Activated T-cell treated with anti-CD3 and anti-CD28 coated beads, Interleukin-2, amount 50 U/mL, for 24 hours (primary cell): ENCODE measurements around the gene UBE2O.

Source experiments
- DNase-seq: peaks from one replicate; pipeline ENCODE4 v3.0.0-alpha.2; 2020
- H3K27ac Mint-ChIP-seq: 2 replicates; pipeline ENCODE4 v1.8.0; 2020; ENCODE audit warnings: mild to moderate bottlenecking, mixed read lengths
- H3K27me3 Mint-ChIP-seq: 2 replicates; pipeline ENCODE4 v1.8.0; 2020; ENCODE audit warnings: mixed read lengths
- H3K36me3 Mint-ChIP-seq: 2 replicates; pipeline ENCODE4 v1.8.0; 2020; ENCODE audit warnings: low read depth, mixed read lengths
- H3K4me1 Mint-ChIP-seq: 2 replicates; pipeline ENCODE4 v1.8.0; 2020; ENCODE audit warnings: low read depth, mixed read lengths
- H3K4me3 Mint-ChIP-seq: 2 replicates; pipeline ENCODE4 v1.8.0; 2020; ENCODE audit warnings: mild to moderate bottlenecking, moderate library complexity, mixed read lengths
- H3K9me3 Mint-ChIP-seq: 2 replicates; pipeline ENCODE4 v1.8.0; 2020; ENCODE audit warnings: mixed read lengths

UBE2O gene

GRCh38 chr17:76492123-76492988 lies 39.4 kb upstream of the UBE2O start:
- DNase-seq = peak; percentile 47
- H3K36me3 Mint-ChIP-seq = peaks cover 11% of the 10 kb centered on the region
- no peaks in the 10 kb centered on the region for H3K9me3 Mint-ChIP-seq
- H3K27ac Mint-ChIP-seq = peak overlapping the region; percentile 90
- peaks cover 50% of the 10 kb centered on the region for H3K4me1 Mint-ChIP-seq
- no peaks in the 10 kb centered on the region for H3K27me3 Mint-ChIP-seq
- peak overlapping the region; percentile 65 for H3K4me3 Mint-ChIP-seq

- peak overlapping the region; percentile 90 for H3K27ac Mint-ChIP-seq
- no peaks in the 10 kb centered on the region for H3K9me3 Mint-ChIP-seq
Measured at GRCh38 chr17:76491271-76492122, 38.5 kb upstream of the UBE2O start.

GRCh38 chr17:76490112-76490710 lies 37.3 kb upstream of the UBE2O start:
- peak overlapping the region; percentile 71 for H3K27ac Mint-ChIP-seq
- H3K36me3 Mint-ChIP-seq = peaks cover 13% of the 10 kb centered on the region
- peaks cover 41% of the 10 kb centered on the region for H3K4me1 Mint-ChIP-seq
- no peak overlapping the region for H3K4me3 Mint-ChIP-seq
- no peak for DNase-seq
- H3K9me3 Mint-ChIP-seq = no peaks in the 10 kb centered on the region
- no peaks in the 10 kb centered on the region for H3K27me3 Mint-ChIP-seq

More at GRCh38 chr17:76491271-76492122, 38.5 kb upstream of the UBE2O start:
- peaks cover 44% of the 10 kb centered on the region for H3K4me1 Mint-ChIP-seq
- no peak for DNase-seq
- H3K27me3 Mint-ChIP-seq = no peaks in the 10 kb centered on the region
- H3K4me3 Mint-ChIP-seq = no peak overlapping the region
- peaks cover 12% of the 10 kb centered on the region for H3K36me3 Mint-ChIP-seq

GRCh38 chr17:76487451-76488192 lies 34.7 kb upstream of the UBE2O start:
- no peak for DNase-seq
- Mint-ChIP-seq H3K27ac (no peak overlapping the region), H3K4me1 (peaks cover 20% of the 10 kb centered on the region), H3K36me3 (peaks cover 18% of the 10 kb centered on the region), H3K27me3 (no peaks in the 10 kb centered on the region), H3K4me3 (no peak overlapping the region), H3K9me3 (no peaks in the 10 kb centered on the region)

GRCh38 chr17:76485569-76485968 lies 32.6 kb upstream of the UBE2O start:
- no peaks in the 10 kb centered on the region for H3K27me3 Mint-ChIP-seq
- H3K4me3 Mint-ChIP-seq = no peak overlapping the region
- H3K36me3 Mint-ChIP-seq = peaks cover 29% of the 10 kb centered on the region
- H3K9me3 Mint-ChIP-seq = no peaks in the 10 kb centered on the region
- peaks cover 8% of the 10 kb centered on the region for H3K4me1 Mint-ChIP-seq
- DNase-seq = no peak
- no peak overlapping the region for H3K27ac Mint-ChIP-seq

GRCh38 chr17:76484228-76484725 lies 31.3 kb upstream of the UBE2O start:
- Mint-ChIP-seq H3K27ac (peak overlapping the region; percentile 19), H3K36me3 (peaks cover 35% of the 10 kb centered on the region), H3K4me3 (no peak overlapping the region)

GRCh38 chr17:76481071-76481655 lies 28.2 kb upstream of the UBE2O start:
- DNase-seq = no peak
- peaks cover 53% of the 10 kb centered on the region for H3K36me3 Mint-ChIP-seq
- peaks cover 4% of the 10 kb centered on the region for H3K4me1 Mint-ChIP-seq
- no peak overlapping the region for H3K27ac Mint-ChIP-seq
- H3K9me3 Mint-ChIP-seq = no peaks in the 10 kb centered on the region
- H3K4me3 Mint-ChIP-seq = no peak overlapping the region
- no peaks in the 10 kb centered on the region for H3K27me3 Mint-ChIP-seq

More at GRCh38 chr17:76484228-76484725, 31.3 kb upstream of the UBE2O start:
- no peak for DNase-seq
- Mint-ChIP-seq H3K4me1 (peaks cover 4% of the 10 kb centered on the region), H3K27me3 (no peaks in the 10 kb centered on the region), H3K9me3 (no peaks in the 10 kb centered on the region)

- Mint-ChIP-seq H3K27ac (no peak overlapping the region), H3K4me3 (no peak overlapping the region), H3K4me1 (peaks cover 3% of the 10 kb centered on the region), H3K36me3 (peaks cover 51% of the 10 kb centered on the region), H3K27me3 (no peaks in the 10 kb centered on the region), H3K9me3 (no peaks in the 10 kb centered on the region)
- no peak for DNase-seq
Measured at GRCh38 chr17:76480632-76481031, 27.7 kb upstream of the UBE2O start.

- Mint-ChIP-seq H3K36me3 (peaks cover 57% of the 10 kb centered on the region), H3K4me1 (peaks cover 1% of the 10 kb centered on the region), H3K27ac (no peak overlapping the region), H3K4me3 (no peak overlapping the region), H3K27me3 (no peaks in the 10 kb centered on the region), H3K9me3 (no peaks in the 10 kb centered on the region)
- DNase-seq = no peak
Measured at GRCh38 chr17:76479515-76480060, 26.6 kb upstream of the UBE2O start.

- DNase-seq = no peak
- no peaks in the 10 kb centered on the region for H3K9me3 Mint-ChIP-seq
- no peak overlapping the region for H3K4me3 Mint-ChIP-seq
- H3K27ac Mint-ChIP-seq = no peak overlapping the region
- H3K36me3 Mint-ChIP-seq = peaks cover 62% of the 10 kb centered on the region
- no peaks in the 10 kb centered on the region for H3K27me3 Mint-ChIP-seq
- peaks cover 1% of the 10 kb centered on the region for H3K4me1 Mint-ChIP-seq
Measured at GRCh38 chr17:76478730-76479514, 26.0 kb upstream of the UBE2O start.

- H3K4me1 Mint-ChIP-seq = peaks cover 1% of the 10 kb centered on the region
- no peak for DNase-seq
Measured at GRCh38 chr17:76478097-76478496, 25.1 kb upstream of the UBE2O start.

GRCh38 chr17:76477576-76477975 lies 24.6 kb upstream of the UBE2O start:
- DNase-seq = no peak
- H3K27me3 Mint-ChIP-seq = no peaks in the 10 kb centered on the region
- H3K27ac Mint-ChIP-seq = no peak overlapping the region
- H3K9me3 Mint-ChIP-seq = no peaks in the 10 kb centered on the region
- H3K4me1 Mint-ChIP-seq = peaks cover 1% of the 10 kb centered on the region
- H3K36me3 Mint-ChIP-seq = peaks cover 70% of the 10 kb centered on the region
- no peak overlapping the region for H3K4me3 Mint-ChIP-seq

More at GRCh38 chr17:76478097-76478496, 25.1 kb upstream of the UBE2O start:
- no peak overlapping the region for H3K4me3 Mint-ChIP-seq
- H3K36me3 Mint-ChIP-seq = peaks cover 68% of the 10 kb centered on the region
- no peak overlapping the region for H3K27ac Mint-ChIP-seq
- H3K9me3 Mint-ChIP-seq = no peaks in the 10 kb centered on the region
- no peaks in the 10 kb centered on the region for H3K27me3 Mint-ChIP-seq

- peaks cover 72% of the 10 kb centered on the region for H3K36me3 Mint-ChIP-seq
- no peaks in the 10 kb centered on the region for H3K9me3 Mint-ChIP-seq
- no peak overlapping the region for H3K4me3 Mint-ChIP-seq
- H3K27me3 Mint-ChIP-seq = no peaks in the 10 kb centered on the region
- no peak overlapping the region for H3K27ac Mint-ChIP-seq
- DNase-seq = no peak
- H3K4me1 Mint-ChIP-seq = peaks cover 1% of the 10 kb centered on the region
Measured at GRCh38 chr17:76476736-76477135, 23.8 kb upstream of the UBE2O start.
